Right cardiac atrium (tissue), 5 donors: ENCODE measurements around the gene GCH1. TPM values are rescaled to one million over a fixed set of nuclear protein-coding genes. Genes with fewer than 3 reads are reported as not detected.
"Not testable (repeated sequence)": the region's sequence is repeated elsewhere in the genome, so short reads cannot be mapped to it uniquely, and the experiment has no call there.

Experiments
- ATAC-seq, 2 donors: fragments of 200-7000 bp; cut with Tn5 transposase; one replicate each; pipeline versions ENCODE4 v1.8.0 to v1.9.1; 2020; ENCODE audit warnings: moderate library complexity in 2 of 2, mild to moderate bottlenecking in 1 of 2
- DNase-seq, 3 donors: peaks; one replicate each; pipeline ENCODE4 v3.0.0-alpha.2; 2020
- H3K27ac ChIP-seq: one replicate; pipeline ENCODE4 v1.5.1; 2013; ENCODE audit warnings: mild to moderate bottlenecking, low read length, control low read depth, moderate library complexity
- H3K27me3 ChIP-seq: one replicate; pipeline ENCODE4 v1.6.1; 2013; ENCODE audit not compliant: control insufficient read depth, insufficient read depth
- H3K4me1 ChIP-seq: one replicate; pipeline ENCODE4 v1.6.1; 2013; ENCODE audit warnings: low read length; ENCODE audit not compliant: control insufficient read depth, insufficient read depth
- H3K4me3 ChIP-seq: one replicate; pipeline ENCODE4 v1.5.1; 2013; ENCODE audit warnings: low read length, control low read depth
- H3K9me3 ChIP-seq: one replicate; pipeline ENCODE4 v1.6.1; 2013; ENCODE audit warnings: low read length; ENCODE audit not compliant: control insufficient read depth
- WGBS: extraction: QIAGEN DNeasy Blood & Tissue Kit; methylation state at CpG from one replicate; pipeline ENCODE4 v1.1.7; 2013; 5-methylcytosine and 5-hydroxymethylcytosine counted together
- intact Hi-C, 4 donors: fragments of 100-400 bp; cut with DNase I; formaldehyde crosslinking; loops; one replicate each; pipeline versions ENCODE4 v1.11.0 to v1.14.0; 2022 to 2023
- polyA plus RNA-seq: library from polyadenylated mRNA; stranded (reverse); fragments of 200-250 nt; gene quantifications from one replicate; pipeline ENCODE4 v1.2.3, GENCODE V29; 2013
- total RNA-seq, 4 donors: library from RNA; stranded (reverse); fragmentation: NEBNext Ultra II Directional; extraction: Animal tissue kit (Norgen Biotek cat#: 25700); gene quantifications; one replicate each; pipeline ENCODE4 v1.2.1, GENCODE V29; 2021
- donor health status: healthy with polysubstance abuse.
- donor health status: DM: no; HTN: yes; CAD: no.
- donor health status: DM: no; HTN: no; CAD: no.
- donor health status: DM: no; HTN: yes; CAD: no; lungs with severe emphysema.
- donor health status: DM: yes; HTN: yes; CAD: no.

The GCH1 gene
- total and polyA plus RNA-seq, 5 donors, result 1.6 to 4.8 (median 2.2) TPM

DNA sequence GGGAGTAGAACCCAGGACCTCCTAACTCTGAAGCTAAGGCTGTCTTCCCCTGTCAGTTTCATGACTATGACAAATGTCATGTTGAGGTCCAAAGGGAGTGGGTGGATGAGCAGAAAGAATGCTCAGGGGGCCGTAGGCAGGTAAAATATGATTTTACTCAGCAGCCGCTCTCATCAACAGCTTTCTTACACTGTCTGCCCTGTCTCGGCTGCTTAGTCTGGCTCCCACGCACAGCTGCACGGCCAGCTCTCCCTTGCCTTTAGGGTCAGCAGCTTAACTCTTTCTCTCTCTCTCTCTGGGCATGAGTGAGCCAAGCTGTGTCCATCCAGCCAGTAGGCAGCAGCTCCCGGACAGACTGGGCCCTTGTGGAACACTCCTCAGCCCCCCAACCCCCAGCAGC lies 95.2 kb downstream of the GCH1 start:
- Histone ChIP-seq H3K27me3 (no peaks in the 10 kb centered on the region), H3K4me1 (peaks cover 2% of the 10 kb centered on the region), H3K9me3 (no peaks in the 10 kb centered on the region), H3K4me3 (no peak overlapping the region), H3K27ac (no peak overlapping the region)
- intact Hi-C loops, result loop anchor here in 2 of 4 donors (10.0 kb wide), 2 partner anchors 87 to 243 kb away; partner anchors contain the start of gene SAMD4A (in 1 of the 2)
- DNase-seq (no peak), ATAC-seq (no peak)
- 66% methylated on average over 6 of the region's 6 CpGs for WGBS

GRCh38 chr14:54806616-54807015 lies 96.0 kb downstream of the GCH1 start:
- intact Hi-C loops, result loop anchor here in 2 of 4 donors (10.0 kb wide), 2 partner anchors 88 to 242 kb away; partner anchors contain the start of gene SAMD4A (in 1 of the 2)
- H3K27me3 ChIP-seq, result no peaks in the 10 kb centered on the region
- H3K4me3 ChIP-seq, result no peak overlapping the region
- ATAC-seq, result no peak
- no peaks in the 10 kb centered on the region for H3K9me3 ChIP-seq
- DNase-seq, result no peak
- no peak overlapping the region for H3K27ac ChIP-seq
- H3K4me1 ChIP-seq, result peaks cover 2% of the 10 kb centered on the region
- WGBS, result 88% methylated on average over 10 of the region's 10 CpGs

GRCh38 chr14:54805445-54806322 lies 96.9 kb downstream of the GCH1 start:
- Histone ChIP-seq H3K27ac (no peak overlapping the region), H3K9me3 (no peaks in the 10 kb centered on the region), H3K27me3 (no peaks in the 10 kb centered on the region), H3K4me3 (no peak overlapping the region), H3K4me1 (peaks cover 2% of the 10 kb centered on the region)
- WGBS, result 31% methylated on average over 23 of the region's 23 CpGs
- ATAC-seq (peak; percentile 91), DNase-seq (peak; percentile 88 to 94 (median 94))
- intact Hi-C loops, result loop anchor here in 2 of 4 donors (10.0 kb wide), 2 partner anchors 89 to 241 kb away; partner anchors contain the start of gene SAMD4A (in 1 of the 2)

DNA sequence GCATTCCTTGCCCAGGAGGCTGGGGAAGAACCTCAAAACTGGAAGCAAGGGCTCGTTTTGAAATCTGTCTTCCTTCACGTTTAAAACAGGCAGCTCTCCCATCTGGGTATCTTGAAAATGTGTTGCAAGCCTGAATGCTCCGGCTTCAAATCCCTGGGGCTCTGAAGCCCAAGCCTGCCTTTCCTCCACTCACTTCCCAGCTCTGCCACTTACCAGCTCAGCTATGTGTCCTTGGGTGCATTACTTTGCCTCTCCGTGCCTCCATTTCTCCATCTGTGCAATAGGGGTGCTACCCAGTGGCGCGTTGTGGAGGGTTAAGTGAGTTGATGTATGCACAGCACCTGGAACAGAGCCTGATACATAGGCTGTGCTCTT lies 97.6 kb downstream of the GCH1 start:
- no peaks in the 10 kb centered on the region for H3K27me3 ChIP-seq
- H3K4me1 ChIP-seq, result peaks cover 2% of the 10 kb centered on the region
- ATAC-seq (peak; percentile 4 to 7), DNase-seq (no peak)
- H3K9me3 ChIP-seq, result no peaks in the 10 kb centered on the region
- no peak overlapping the region for H3K4me3 ChIP-seq
- H3K27ac ChIP-seq, result no peak overlapping the region
- 63% methylated on average over 6 of the region's 6 CpGs for WGBS
- intact Hi-C loops, result loop anchor here in 2 of 4 donors (10.0 kb wide), 2 partner anchors 90 to 240 kb away; partner anchors contain the start of gene SAMD4A (in 1 of the 2)

DNA sequence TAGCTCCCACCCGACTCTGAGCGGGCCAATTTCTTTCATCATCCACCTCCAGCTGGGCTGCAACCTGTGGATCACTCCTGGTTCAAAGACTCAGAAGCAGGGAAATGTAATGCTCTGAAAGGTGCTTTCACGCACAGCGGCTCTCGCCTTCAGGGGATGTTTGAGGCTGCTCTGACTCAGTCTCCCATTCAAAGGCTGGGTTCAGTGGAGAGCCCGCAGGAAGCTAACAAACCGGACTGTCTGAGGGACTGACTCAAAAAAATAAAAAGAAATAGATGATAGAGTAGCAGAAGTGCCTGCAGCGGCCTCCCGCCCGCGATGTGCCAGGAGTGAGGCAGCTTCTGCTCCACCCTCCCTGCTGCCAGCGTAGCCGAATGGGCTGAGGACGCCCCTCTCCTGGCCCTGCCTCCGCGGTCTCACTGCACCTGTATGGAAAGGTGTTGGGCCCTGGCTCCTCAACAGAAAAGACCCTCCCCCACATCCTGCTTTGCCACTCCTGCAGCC lies 98.0 kb downstream of the GCH1 start:
- Histone ChIP-seq H3K27me3 (no peaks in the 10 kb centered on the region), H3K9me3 (no peaks in the 10 kb centered on the region), H3K4me1 (peaks cover 2% of the 10 kb centered on the region), H3K27ac (no peak overlapping the region), H3K4me3 (no peak overlapping the region)
- intact Hi-C loops, result loop anchor here in 2 of 4 donors (10.0 kb wide), 2 partner anchors 90 to 240 kb away; partner anchors contain the start of gene SAMD4A (in 1 of the 2)
- whole genome bisulfite sequencing, result 81% methylated on average over 16 of the region's 16 CpGs
- ATAC-seq (no peak), DNase-seq (no peak)

DNA sequence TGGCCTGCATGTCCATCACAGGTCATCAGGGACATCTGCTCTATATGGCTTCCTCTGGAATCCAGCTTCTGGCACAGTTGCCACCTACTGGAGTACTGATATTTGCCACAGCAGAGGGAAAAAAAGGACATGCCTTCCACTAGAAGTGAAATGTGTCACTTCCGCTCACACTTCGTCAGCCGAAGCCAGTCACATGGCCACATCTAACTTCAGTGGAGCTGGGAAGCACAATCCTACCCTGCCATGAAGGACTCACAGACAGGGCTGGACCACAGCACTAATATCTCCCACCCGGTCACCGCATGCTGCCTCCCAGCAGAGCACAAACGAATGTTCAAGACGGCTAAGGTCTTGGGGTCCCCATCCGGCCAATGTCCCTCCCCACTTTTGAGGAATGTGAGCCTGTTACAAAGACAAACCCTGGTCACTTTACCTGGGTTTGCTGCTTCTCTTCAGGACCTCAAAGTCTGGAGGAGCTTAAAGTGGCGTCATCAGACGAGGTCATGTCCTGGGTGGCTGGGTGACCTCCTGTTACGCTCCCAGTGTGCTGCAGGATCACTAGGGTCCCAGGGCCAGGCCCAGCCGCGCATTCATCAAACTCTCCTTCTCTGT lies 98.6 kb downstream of the GCH1 start:
- intact Hi-C loops, result loop anchor here in 2 of 4 donors (10.0 kb wide), 2 partner anchors 91 to 239 kb away; partner anchors contain the start of gene SAMD4A (in 1 of the 2)
- Histone ChIP-seq H3K27ac (no peak overlapping the region), H3K4me3 (no peak overlapping the region), H3K9me3 (no peaks in the 10 kb centered on the region), H3K4me1 (peaks cover 2% of the 10 kb centered on the region), H3K27me3 (no peaks in the 10 kb centered on the region)
- DNase-seq, result no peak
- ATAC-seq, result peak in 1 of 2 donors; percentile 5
- WGBS, result 79% methylated on average over 13 of the region's 13 CpGs

- Histone ChIP-seq H3K4me3 (no peak overlapping the region), H3K27me3 (no peaks in the 10 kb centered on the region), H3K27ac (no peak overlapping the region), H3K4me1 (peaks cover 2% of the 10 kb centered on the region), H3K9me3 (no peaks in the 10 kb centered on the region)
- WGBS, result 76% methylated on average over 7 of the region's 7 CpGs
- ATAC-seq, result no peak
- no peak for DNase-seq
- intact Hi-C loops, result loop anchor here in 2 of 4 donors (10.0 kb wide), 2 partner anchors 91 to 239 kb away; partner anchors contain the start of gene SAMD4A (in 1 of the 2)
Observed at GRCh38 chr14:54803396-54803795, 99.2 kb downstream of the GCH1 start.

- not testable (repeated sequence) for H3K4me1 ChIP-seq, H3K4me3 ChIP-seq, ATAC-seq, H3K27me3 ChIP-seq, H3K27ac ChIP-seq, H3K9me3 ChIP-seq, DNase-seq
- intact Hi-C loops, result loop anchor here in 2 of 4 donors (10.0 kb wide), 2 partner anchors 93 to 237 kb away; partner anchors contain the start of gene SAMD4A (in 1 of the 2)
- 92% methylated on average over 2 of the region's 2 CpGs for WGBS
Observed at GRCh38 chr14:54801482-54801881, 101.1 kb downstream of the GCH1 start.

- Histone ChIP-seq H3K27ac (no peak overlapping the region), H3K27me3 (no peaks in the 10 kb centered on the region), H3K4me3 (no peak overlapping the region), H3K9me3 (no peaks in the 10 kb centered on the region), H3K4me1 (no peaks in the 10 kb centered on the region)
- no peak for DNase-seq
- intact Hi-C loops, result no loop called here
- no peak for ATAC-seq
- WGBS, result 76% methylated on average over 9 of the region's 9 CpGs
Observed at GRCh38 chr14:54798465-54799124, 104.0 kb downstream of the GCH1 start.

DNA sequence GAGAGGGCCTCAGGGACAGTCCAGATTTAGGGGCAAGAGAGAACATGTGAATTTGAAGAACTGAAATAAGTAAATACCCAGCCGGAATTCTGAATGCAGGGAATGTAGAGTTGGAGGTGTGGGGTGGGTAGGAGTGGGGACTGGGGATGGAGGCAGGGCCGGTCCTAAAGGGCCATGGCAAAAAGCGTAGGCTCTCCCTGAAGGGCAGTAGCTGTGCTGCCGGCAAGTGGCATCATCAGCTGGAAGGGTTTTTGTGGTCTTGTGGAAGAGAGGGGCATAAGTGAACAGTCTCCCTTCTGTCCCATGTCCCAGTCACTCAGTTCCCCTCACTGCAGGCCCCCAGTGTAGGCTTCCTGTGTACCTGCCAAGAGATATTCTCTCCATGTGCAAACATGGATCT lies 104.6 kb downstream of the GCH1 start:
- no peak for DNase-seq
- WGBS, result 37% methylated on average over 4 of the region's 4 CpGs
- Histone ChIP-seq H3K4me3 (no peak overlapping the region), H3K27ac (no peak overlapping the region), H3K27me3 (no peaks in the 10 kb centered on the region), H3K9me3 (no peaks in the 10 kb centered on the region), H3K4me1 (no peaks in the 10 kb centered on the region)
- ATAC-seq, result no peak
- intact Hi-C loops, result no loop called here
